ENCODE results near the gene PIK3IP1. TPM values are rescaled to one million over a fixed set of nuclear protein-coding genes. Genes with fewer than 3 reads are reported as not detected.
"Not testable (repeated sequence)": the region's sequence is repeated elsewhere in the genome, so short reads cannot be mapped to it uniquely, and the experiment has no call there.

PIK3IP1 gene
- total and polyA plus RNA-seq, 9 donors = 2.7 to 4.8 (median 3.2) TPM

DNA sequence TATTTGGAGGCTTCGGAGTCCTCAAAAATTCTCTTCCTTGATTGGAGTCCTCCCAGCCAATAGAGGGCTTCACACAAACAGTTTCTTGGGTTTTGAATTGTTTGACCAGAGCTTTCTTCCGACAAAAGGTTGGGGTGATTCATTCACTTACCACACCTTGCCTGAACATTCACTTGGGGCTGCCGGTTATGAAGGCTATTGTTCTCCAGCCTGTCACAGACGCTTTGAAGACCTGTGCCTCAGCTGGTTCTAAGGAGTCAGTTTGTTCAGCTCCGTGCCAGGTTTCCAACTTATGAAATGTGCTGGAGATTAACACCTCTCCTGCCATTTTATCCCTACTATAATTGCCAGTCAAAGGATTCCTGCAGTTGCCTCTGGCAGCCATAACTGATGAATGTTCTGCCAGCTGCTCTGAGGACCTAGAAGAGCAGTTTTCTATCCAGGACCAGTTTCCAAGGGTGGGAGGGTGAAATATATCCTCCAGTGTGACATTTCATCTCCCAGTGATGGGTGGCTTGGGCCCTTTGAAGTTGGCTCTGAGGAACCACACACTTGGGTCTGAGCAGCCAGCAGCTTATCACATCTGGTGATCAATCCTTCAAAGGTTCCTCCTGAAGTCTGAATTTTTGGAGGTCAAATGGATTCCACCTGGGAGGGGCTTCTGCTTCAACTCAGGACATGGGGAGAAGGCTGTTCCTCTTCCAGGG, 48.8 kb downstream of the PIK3IP1 start:
- Histone ChIP-seq H3K9me3 (replicated peaks; ENCODE audit: control insufficient read depth, low read depth, low read length) (no peaks in the 10 kb centered on the region), H3K27me3 (ENCODE audit: control insufficient read depth, insufficient read depth, low read length) (no peaks in the 10 kb centered on the region), H3K4me1 (ENCODE audit: control insufficient read depth, insufficient read depth, low read length) (peaks cover 34% of the 10 kb centered on the region), H3K27ac (ENCODE audit: low read length) (peak overlapping the region; percentile 67), H3K4me3 (ENCODE audit: low read length) (no peak overlapping the region), H3K36me3 (ENCODE audit: control insufficient read depth, insufficient read depth, low read length) (no peaks in the 10 kb centered on the region)
- peak; percentile 32 for DNase-seq
- 40% methylated on average over 2 of the region's 5 CpGs for WGBS (ENCODE audit: insufficient coverage)

DNA sequence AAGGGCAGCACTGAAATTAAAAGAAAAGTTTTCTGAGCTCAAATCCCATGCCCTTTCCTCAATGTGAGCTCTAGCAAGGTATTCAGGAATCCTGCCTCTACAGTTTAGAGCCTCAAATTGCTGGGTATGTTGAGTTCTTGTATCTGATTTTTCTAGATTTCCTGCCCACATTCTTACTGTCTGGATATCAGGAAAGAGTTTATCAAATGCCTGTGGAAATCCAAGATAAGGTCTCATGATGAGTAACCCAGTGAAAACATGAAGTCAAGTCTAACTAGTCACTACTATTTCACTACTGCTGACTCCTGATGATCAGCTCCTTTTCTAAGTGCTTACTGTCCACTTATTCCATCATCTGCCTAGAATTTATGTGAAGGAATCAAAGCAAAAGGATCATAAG, 50.4 kb downstream of the PIK3IP1 start:
- no peaks in the 10 kb centered on the region for H3K27me3 ChIP-seq (ENCODE audit: control insufficient read depth, insufficient read depth, low read length)
- H3K27ac ChIP-seq (ENCODE audit: low read length) = no peak overlapping the region
- H3K9me3 ChIP-seq (replicated peaks; ENCODE audit: control insufficient read depth, low read depth, low read length) = no peaks in the 10 kb centered on the region
- DNase-seq = no peak
- no peaks in the 10 kb centered on the region for H3K36me3 ChIP-seq (ENCODE audit: control insufficient read depth, insufficient read depth, low read length)
- no peak overlapping the region for H3K4me3 ChIP-seq (ENCODE audit: low read length)
- peaks cover 22% of the 10 kb centered on the region for H3K4me1 ChIP-seq (ENCODE audit: control insufficient read depth, insufficient read depth, low read length)

DNA sequence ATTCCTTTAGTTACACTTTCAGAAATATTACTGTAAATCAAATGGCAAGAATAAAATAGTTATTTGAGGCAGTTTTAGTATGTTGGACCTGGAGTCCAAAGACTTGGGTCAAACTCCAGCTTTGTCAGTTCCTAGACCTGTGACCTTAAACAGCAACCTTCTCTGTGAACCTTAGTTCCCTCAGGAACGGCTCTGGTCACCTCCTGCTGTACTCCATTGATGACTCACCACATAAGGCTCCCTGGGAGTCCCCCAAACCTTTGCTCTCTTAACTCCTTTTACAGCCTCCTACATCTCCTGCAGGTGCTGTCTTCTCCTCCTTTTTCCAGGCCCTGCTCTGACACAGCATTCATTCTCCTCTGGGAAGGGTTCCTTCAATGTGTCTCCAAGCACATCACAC, 51.1 kb downstream of the PIK3IP1 start:
- H3K4me3 ChIP-seq (ENCODE audit: low read length) = no peak overlapping the region
- no peaks in the 10 kb centered on the region for H3K36me3 ChIP-seq (ENCODE audit: control insufficient read depth, insufficient read depth, low read length)
- H3K27me3 ChIP-seq (ENCODE audit: control insufficient read depth, insufficient read depth, low read length) = no peaks in the 10 kb centered on the region
- H3K4me1 ChIP-seq (ENCODE audit: control insufficient read depth, insufficient read depth, low read length) = peaks cover 22% of the 10 kb centered on the region
- no peak overlapping the region for H3K27ac ChIP-seq (ENCODE audit: low read length)
- 42% methylated on average over 1 of the region's 1 CpG for WGBS (ENCODE audit: insufficient coverage)
- DNase-seq = no peak
- H3K9me3 ChIP-seq (replicated peaks; ENCODE audit: control insufficient read depth, low read depth, low read length) = no peaks in the 10 kb centered on the region

DNA sequence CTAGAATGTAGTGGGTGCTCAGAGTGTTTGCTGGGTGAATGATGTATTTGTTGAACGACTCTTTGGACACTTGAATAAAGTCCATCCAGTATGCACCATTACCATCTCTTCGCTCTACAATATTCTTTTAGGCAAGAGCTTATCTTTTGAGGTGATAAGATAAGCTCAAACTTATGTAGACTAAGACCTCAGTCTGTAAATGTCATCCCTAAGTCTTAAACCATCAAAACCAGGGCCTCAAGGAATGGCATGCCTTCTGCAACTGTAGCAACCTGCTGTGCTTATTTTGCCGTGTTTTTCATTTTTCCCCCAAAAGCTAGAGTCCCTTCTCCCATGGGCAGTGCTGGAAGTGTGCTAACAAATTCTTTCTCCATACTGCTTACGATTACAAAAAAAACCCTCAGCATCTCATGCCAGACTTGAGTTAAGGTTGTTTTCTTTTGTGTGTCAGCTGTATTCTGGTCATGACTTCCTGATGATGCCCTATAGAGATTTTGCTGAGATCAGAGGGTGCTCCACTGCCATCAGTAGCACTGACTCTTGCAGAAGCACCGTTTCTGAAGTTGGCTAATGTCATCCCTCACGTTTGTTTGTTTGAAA, 52.4 kb downstream of the PIK3IP1 start:
- H3K4me3 ChIP-seq (ENCODE audit: low read length) = no peak overlapping the region
- no peaks in the 10 kb centered on the region for H3K9me3 ChIP-seq (replicated peaks; ENCODE audit: control insufficient read depth, low read depth, low read length)
- no peak for DNase-seq
- peaks cover 20% of the 10 kb centered on the region for H3K4me1 ChIP-seq (ENCODE audit: control insufficient read depth, insufficient read depth, low read length)
- no peak overlapping the region for H3K27ac ChIP-seq (ENCODE audit: low read length)
- 50% methylated on average over 1 of the region's 6 CpGs for WGBS (ENCODE audit: insufficient coverage)
- no peaks in the 10 kb centered on the region for H3K27me3 ChIP-seq (ENCODE audit: control insufficient read depth, insufficient read depth, low read length)
- no peaks in the 10 kb centered on the region for H3K36me3 ChIP-seq (ENCODE audit: control insufficient read depth, insufficient read depth, low read length)

DNA sequence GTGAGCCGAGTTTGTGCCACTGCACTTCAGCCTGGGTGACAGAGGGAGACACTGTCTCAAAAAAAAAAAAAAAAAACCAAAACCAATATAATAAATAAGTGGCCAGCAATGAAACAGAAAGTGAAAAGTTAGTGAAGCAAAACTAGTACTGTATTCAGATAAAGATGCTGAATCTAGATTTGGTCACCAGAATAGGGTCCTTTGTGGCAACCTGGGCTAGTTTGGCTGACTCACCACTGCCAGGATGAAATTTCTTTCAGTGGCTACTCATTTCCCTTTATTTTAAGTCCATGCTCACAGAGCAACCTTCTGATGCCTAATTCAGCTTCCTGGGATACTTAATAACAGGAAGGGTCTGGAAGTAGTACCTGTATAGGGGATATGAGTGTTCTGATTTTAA, 54.2 kb downstream of the PIK3IP1 start:
- H3K4me3 ChIP-seq (ENCODE audit: low read length) = no peak overlapping the region
- DNase-seq = no peak
- no peak overlapping the region for H3K27ac ChIP-seq (ENCODE audit: low read length)
- WGBS (ENCODE audit: insufficient coverage) = no CpG with 5 or more reads among the region's 1 CpG
- peaks cover 2% of the 10 kb centered on the region for H3K4me1 ChIP-seq (ENCODE audit: control insufficient read depth, insufficient read depth, low read length)
- no peaks in the 10 kb centered on the region for H3K27me3 ChIP-seq (ENCODE audit: control insufficient read depth, insufficient read depth, low read length)
- no peaks in the 10 kb centered on the region for H3K9me3 ChIP-seq (replicated peaks; ENCODE audit: control insufficient read depth, low read depth, low read length)
- no peaks in the 10 kb centered on the region for H3K36me3 ChIP-seq (ENCODE audit: control insufficient read depth, insufficient read depth, low read length)

DNA sequence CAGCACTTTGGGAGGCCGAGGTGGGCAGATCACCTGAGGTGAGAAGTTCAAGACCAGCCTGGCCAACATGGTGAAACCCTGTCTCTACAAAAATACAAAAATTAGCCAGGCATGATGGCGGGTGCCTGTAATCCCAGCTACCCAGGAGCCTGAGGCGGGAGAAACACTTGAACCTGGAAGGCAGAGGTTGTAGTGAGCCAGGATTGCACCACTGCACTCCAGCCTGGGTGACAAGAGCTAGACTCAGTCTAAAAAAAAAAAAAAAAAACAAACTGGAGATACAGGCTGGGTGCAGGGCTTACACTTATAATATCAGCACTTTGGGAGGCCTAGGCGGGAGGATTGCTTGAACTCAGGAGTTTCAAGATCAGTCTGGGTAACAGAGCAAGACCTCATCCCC, 56.2 kb downstream of the PIK3IP1 start:
- not testable (repeated sequence) for DNase-seq; H3K4me1 ChIP-seq (ENCODE audit: control insufficient read depth, insufficient read depth, low read length); H3K36me3 ChIP-seq (ENCODE audit: control insufficient read depth, insufficient read depth, low read length); H3K27ac ChIP-seq (ENCODE audit: low read length); H3K4me3 ChIP-seq (ENCODE audit: low read length); H3K27me3 ChIP-seq (ENCODE audit: control insufficient read depth, insufficient read depth, low read length); H3K9me3 ChIP-seq (replicated peaks; ENCODE audit: control insufficient read depth, low read depth, low read length)
- 100% methylated on average over 1 of the region's 4 CpGs for WGBS (ENCODE audit: insufficient coverage)

DNA sequence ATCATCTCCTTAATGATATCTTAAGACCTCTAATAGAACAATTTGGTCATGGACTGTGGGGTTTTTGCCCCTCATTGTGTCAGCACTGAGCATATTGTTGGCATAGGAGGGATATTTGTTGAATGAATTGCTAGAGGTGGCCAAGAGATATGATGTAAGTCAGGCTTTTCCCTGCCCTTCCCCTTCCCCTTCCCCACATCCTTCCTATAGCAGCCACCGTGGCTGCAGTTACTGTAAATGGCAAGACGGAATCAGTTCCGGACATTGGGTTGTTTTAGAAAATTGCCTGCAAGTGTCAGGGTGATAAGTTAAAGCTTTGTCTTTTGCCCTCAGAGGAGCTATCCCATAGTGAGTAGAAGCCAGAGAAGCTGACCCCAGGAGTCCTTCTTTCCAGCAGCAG, 57.2 kb downstream of the PIK3IP1 start:
- H3K27ac ChIP-seq (ENCODE audit: low read length) = peak overlapping the region; percentile 45
- no peaks in the 10 kb centered on the region for H3K27me3 ChIP-seq (ENCODE audit: control insufficient read depth, insufficient read depth, low read length)
- DNase-seq = peak; percentile 60
- H3K9me3 ChIP-seq (replicated peaks; ENCODE audit: control insufficient read depth, low read depth, low read length) = no peaks in the 10 kb centered on the region
- no peak overlapping the region for H3K4me3 ChIP-seq (ENCODE audit: low read length)
- peaks cover 5% of the 10 kb centered on the region for H3K4me1 ChIP-seq (ENCODE audit: control insufficient read depth, insufficient read depth, low read length)
- H3K36me3 ChIP-seq (ENCODE audit: control insufficient read depth, insufficient read depth, low read length) = peaks cover 2% of the 10 kb centered on the region
- no CpG with 5 or more reads among the region's 3 CpGs for WGBS (ENCODE audit: insufficient coverage)

DNA sequence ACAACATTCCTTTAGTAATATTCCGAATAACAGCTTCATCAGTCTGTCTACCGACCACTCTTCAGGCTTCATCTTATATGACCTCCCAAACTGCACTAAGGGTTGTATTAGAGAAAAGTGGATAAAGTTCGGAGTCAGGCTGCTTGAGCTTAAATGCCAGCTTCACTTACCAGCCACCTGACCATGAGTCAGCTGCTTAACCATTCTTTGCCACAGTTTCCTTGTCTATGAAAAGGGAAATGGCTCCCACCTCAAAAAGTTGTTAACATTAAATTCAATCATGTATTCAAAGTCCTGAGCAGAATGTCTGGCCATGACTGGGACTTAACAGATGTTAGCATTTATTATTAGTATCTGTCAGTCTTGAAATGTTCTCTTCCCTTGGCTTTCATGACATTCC, 59.3 kb downstream of the PIK3IP1 start:
- peaks cover 12% of the 10 kb centered on the region for H3K4me1 ChIP-seq (ENCODE audit: control insufficient read depth, insufficient read depth, low read length)
- WGBS (ENCODE audit: insufficient coverage) = no CpG with 5 or more reads among the region's 3 CpGs
- H3K27me3 ChIP-seq (ENCODE audit: control insufficient read depth, insufficient read depth, low read length) = no peaks in the 10 kb centered on the region
- H3K36me3 ChIP-seq (ENCODE audit: control insufficient read depth, insufficient read depth, low read length) = peaks cover 2% of the 10 kb centered on the region
- no peak overlapping the region for H3K4me3 ChIP-seq (ENCODE audit: low read length)
- no peak for DNase-seq
- no peaks in the 10 kb centered on the region for H3K9me3 ChIP-seq (replicated peaks; ENCODE audit: control insufficient read depth, low read depth, low read length)
- H3K27ac ChIP-seq (ENCODE audit: low read length) = no peak overlapping the region

Other genes starting within 250 kb of the PIK3IP1 start
- gene SMTN, start 211.2 kb downstream of the PIK3IP1 start, total RNA-seq = 142 TPM
- gene SMTN, start 211.2 kb downstream of the PIK3IP1 start, polyA plus RNA-seq (ENCODE audit: insufficient read depth in 1 of 8, insufficient read length in 8 of 8, low replicate concordance in 1 of 8) = 100 to 1,000 TPM; 103 to 284 (median 188) TPM
- 35.1 TPM for gene SELENOM, start 184.9 kb downstream of the PIK3IP1 start, total RNA-seq
- gene SELENOM, start 184.9 kb downstream of the PIK3IP1 start, polyA plus RNA-seq (ENCODE audit: insufficient read depth in 1 of 8, insufficient read length in 8 of 8, low replicate concordance in 1 of 8) = 10 to 100 TPM; 12.1 to 29.0 (median 23.4) TPM
- 0.35 TPM for gene INPP5J, start 169.5 kb downstream of the PIK3IP1 start, total RNA-seq
- 1 to 10 TPM in 6 of 8 donors, under 1 TPM in 2; 0.49 to 1.7 (median 1.1) TPM for gene INPP5J, start 169.5 kb downstream of the PIK3IP1 start, polyA plus RNA-seq (ENCODE audit: insufficient read depth in 1 of 8, insufficient read length in 8 of 8, low replicate concordance in 1 of 8)
- not detected for gene PLA2G3, start 152.0 kb downstream of the PIK3IP1 start, total RNA-seq
- gene PLA2G3, start 152.0 kb downstream of the PIK3IP1 start, polyA plus RNA-seq (ENCODE audit: insufficient read depth in 1 of 8, insufficient read length in 8 of 8, low replicate concordance in 1 of 8) = under 1 TPM in 1 of 8 donors, not detected in 7; 0.04 TPM
- gene RNF185, start 132.3 kb downstream of the PIK3IP1 start, total RNA-seq = 22.1 TPM
- gene RNF185, start 132.3 kb downstream of the PIK3IP1 start, polyA plus RNA-seq (ENCODE audit: insufficient read depth in 1 of 8, insufficient read length in 8 of 8, low replicate concordance in 1 of 8) = 10 to 100 TPM; 20.3 to 27.8 (median 23.8) TPM
- 20.0 TPM for gene LIMK2, start 80.2 kb downstream of the PIK3IP1 start, total RNA-seq
- 10 to 100 TPM; 18.8 to 26.7 (median 23.3) TPM for gene LIMK2, start 80.2 kb downstream of the PIK3IP1 start, polyA plus RNA-seq (ENCODE audit: insufficient read depth in 1 of 8, insufficient read length in 8 of 8, low replicate concordance in 1 of 8)
- 16.5 TPM for gene PATZ1, start 53.9 kb upstream of the PIK3IP1 start, total RNA-seq
- 10 to 100 TPM; 22.0 to 28.5 (median 25.5) TPM for gene PATZ1, start 53.9 kb upstream of the PIK3IP1 start, polyA plus RNA-seq (ENCODE audit: insufficient read depth in 1 of 8, insufficient read length in 8 of 8, low replicate concordance in 1 of 8)
- 63.2 TPM for gene DRG1, start 107.1 kb upstream of the PIK3IP1 start, total RNA-seq
- gene DRG1, start 107.1 kb upstream of the PIK3IP1 start, polyA plus RNA-seq (ENCODE audit: insufficient read depth in 1 of 8, insufficient read length in 8 of 8, low replicate concordance in 1 of 8) = 10 to 100 TPM; 65.6 to 85.6 (median 69.1) TPM
- gene EIF4ENIF1, start 197.4 kb upstream of the PIK3IP1 start, total RNA-seq = 10.6 TPM
- gene EIF4ENIF1, start 197.4 kb upstream of the PIK3IP1 start, polyA plus RNA-seq (ENCODE audit: insufficient read depth in 1 of 8, insufficient read length in 8 of 8, low replicate concordance in 1 of 8) = 10 to 100 TPM; 22.8 to 32.8 (median 29.5) TPM
- gene SFI1, start 204.0 kb upstream of the PIK3IP1 start, total RNA-seq = 6.3 TPM
- gene SFI1, start 204.0 kb upstream of the PIK3IP1 start, polyA plus RNA-seq (ENCODE audit: insufficient read depth in 1 of 8, insufficient read length in 8 of 8, low replicate concordance in 1 of 8) = 10 to 100 TPM in 5 of 8 donors, 1 to 10 TPM in 3; 7.0 to 20.1 (median 11.8) TPM